ENCODE data around the gene SEPHS2. TPM values are rescaled to one million over a fixed set of nuclear protein-coding genes. Genes with fewer than 3 reads are reported as not detected.
"Not testable (repeated sequence)": the region's sequence is repeated elsewhere in the genome, so short reads cannot be mapped to it uniquely, and the experiment has no call there.

SEPHS2 gene
- total RNA-seq, 1 donor from 2014 or later, result 42.6 TPM

GRCh38 chr16:30457256-30457655, 11.6 kb upstream of the SEPHS2 start:
- Mint-ChIP-seq H3K4me1 (ENCODE audit: low read depth) (peaks cover 20% of the 10 kb centered on the region), H3K4me3 (ENCODE audit: low read depth) (no peak overlapping the region), H3K36me3 (ENCODE audit: insufficient read depth) (no peaks in the 10 kb centered on the region), H3K27ac (no peak overlapping the region), H3K9me3 (ENCODE audit: low read depth) (peaks cover 4% of the 10 kb centered on the region), H3K27me3 (no peaks in the 10 kb centered on the region)
- no peak for TF ChIP-seq CTCF (IDR thresholded peaks at IDR 0.05; ENCODE audit: unreplicated experiment)
- DNase-seq (ENCODE audit: low spot score, unreplicated experiment), result no peak

- Mint-ChIP-seq H3K4me3 (ENCODE audit: low read depth) (no peak overlapping the region), H3K9me3 (ENCODE audit: low read depth) (peaks cover 4% of the 10 kb centered on the region), H3K27ac (no peak overlapping the region), H3K36me3 (ENCODE audit: insufficient read depth) (no peaks in the 10 kb centered on the region), H3K27me3 (no peaks in the 10 kb centered on the region), H3K4me1 (ENCODE audit: low read depth) (peaks cover 21% of the 10 kb centered on the region)
- no peak for TF ChIP-seq CTCF (IDR thresholded peaks at IDR 0.05; ENCODE audit: unreplicated experiment)
- no peak for DNase-seq (ENCODE audit: low spot score, unreplicated experiment)
Measured at GRCh38 chr16:30456302-30456701, 10.6 kb upstream of the SEPHS2 start.

- not testable (repeated sequence) for DNase-seq (ENCODE audit: low spot score, unreplicated experiment); H3K9me3 Mint-ChIP-seq (ENCODE audit: low read depth); H3K36me3 Mint-ChIP-seq (ENCODE audit: insufficient read depth); H3K27me3 Mint-ChIP-seq
- Mint-ChIP-seq H3K4me3 (ENCODE audit: low read depth) (peak overlapping the region; percentile 31), H3K4me1 (ENCODE audit: low read depth) (peaks cover 18% of the 10 kb centered on the region), H3K27ac (peak overlapping the region; percentile 95)
Measured at GRCh38 chr16:30452709-30453580, 7.3 kb upstream of the SEPHS2 start.

GRCh38 chr16:30449116-30449435, 3.4 kb upstream of the SEPHS2 start:
- H3K27me3 Mint-ChIP-seq, result no peaks in the 10 kb centered on the region
- peaks cover 11% of the 10 kb centered on the region for H3K9me3 Mint-ChIP-seq (ENCODE audit: low read depth)
- peaks cover 16% of the 10 kb centered on the region for H3K36me3 Mint-ChIP-seq (ENCODE audit: insufficient read depth)
- DNase-seq (ENCODE audit: low spot score, unreplicated experiment), result no peak
- peaks cover 23% of the 10 kb centered on the region for H3K4me1 Mint-ChIP-seq (ENCODE audit: low read depth)
- H3K4me3 Mint-ChIP-seq (ENCODE audit: low read depth), result no peak overlapping the region
- no peak for TF ChIP-seq CTCF (IDR thresholded peaks at IDR 0.05; ENCODE audit: unreplicated experiment)
- H3K27ac Mint-ChIP-seq, result no peak overlapping the region

GRCh38 chr16:30447512-30448226, 2.0 kb upstream of the SEPHS2 start:
- TF ChIP-seq CTCF (IDR thresholded peaks at IDR 0.05; ENCODE audit: unreplicated experiment), result no peak
- Mint-ChIP-seq H3K36me3 (ENCODE audit: insufficient read depth) (peaks cover 28% of the 10 kb centered on the region), H3K27me3 (no peaks in the 10 kb centered on the region), H3K27ac (peak overlapping the region; percentile 91), H3K4me1 (ENCODE audit: low read depth) (peaks cover 16% of the 10 kb centered on the region), H3K4me3 (ENCODE audit: low read depth) (peak overlapping the region; percentile 31), H3K9me3 (ENCODE audit: low read depth) (peaks cover 21% of the 10 kb centered on the region)
- DNase-seq (ENCODE audit: low spot score, unreplicated experiment), result no peak
